H9 (cell line): ENCODE results near the gene SLC22A8. TPM values are rescaled to one million over a fixed set of nuclear protein-coding genes. Genes with fewer than 3 reads are reported as not detected.

Source experiments
- DNase-seq: peaks from one replicate; pipeline ENCODE4 v3.0.0-alpha.2; 2017
- H2AFZ ChIP-seq: one replicate; pipeline ENCODE4 v1.6.1; 2013; ENCODE audit warnings: mild to moderate bottlenecking, low read length, control low read depth, moderate library complexity
- H2AK5ac ChIP-seq: 2 replicates; pipeline ENCODE4 v1.6.1; 2013; ENCODE audit warnings: low read length, control low read depth, mixed read lengths; ENCODE audit not compliant: insufficient read length
- H2BK120ac ChIP-seq: one replicate; pipeline ENCODE4 v1.6.1; 2013; ENCODE audit warnings: low read depth, mild to moderate bottlenecking, low read length, control low read depth, inconsistent platforms; ENCODE audit not compliant: poor library complexity, severe bottlenecking
- H2BK12ac ChIP-seq: 2 replicates; pipeline ENCODE4 v1.6.1; 2013; ENCODE audit warnings: low read length, control low read depth, mixed read lengths, low read depth; ENCODE audit not compliant: insufficient read length
- H2BK15ac ChIP-seq: 2 replicates; pipeline ENCODE4 v1.6.1; 2013; ENCODE audit warnings: low read depth, low read length, control low read depth
- H2BK20ac ChIP-seq: one replicate; pipeline ENCODE4 v1.6.1; 2013; ENCODE audit warnings: low read depth, mild to moderate bottlenecking, low read length, control low read depth, inconsistent platforms; ENCODE audit not compliant: poor library complexity, severe bottlenecking
- H2BK5ac ChIP-seq: 2 replicates; pipeline ENCODE4 v1.6.1; 2013; ENCODE audit warnings: low read length, control low read depth, mixed read lengths; ENCODE audit not compliant: insufficient read length
- H3K14ac ChIP-seq: 2 replicates; pipeline ENCODE4 v1.6.1; 2013; ENCODE audit warnings: low read length, control low read depth; ENCODE audit not compliant: insufficient read depth
- H3K18ac ChIP-seq: 2 replicates; pipeline ENCODE4 v1.6.1; 2013; ENCODE audit warnings: low read depth, mild to moderate bottlenecking, mixed read lengths, low read length, control low read depth; ENCODE audit not compliant: insufficient read length
- H3K23ac ChIP-seq: 2 replicates; pipeline ENCODE4 v1.6.1; 2013; ENCODE audit warnings: low read length, control low read depth, mixed read lengths, low read depth; ENCODE audit not compliant: insufficient read length
- H3K23me2 ChIP-seq: 2 replicates; pipeline ENCODE4 v1.6.1; 2013; ENCODE audit warnings: low read depth, mild to moderate bottlenecking, mixed read lengths, low read length, control low read depth; ENCODE audit not compliant: insufficient read length, poor library complexity, severe bottlenecking
- H3K27ac ChIP-seq: 2 replicates; pipeline ENCODE4 v1.5.1; 2013; ENCODE audit warnings: low read length, control low read depth, mixed read lengths, low read depth; ENCODE audit not compliant: insufficient read length
- H3K27me3 ChIP-seq: 2 replicates; pipeline ENCODE4 v1.6.1; 2013; ENCODE audit warnings: low read length, control low read depth, inconsistent platforms; ENCODE audit not compliant: insufficient read depth
- H3K4ac ChIP-seq: 2 replicates; pipeline ENCODE4 v1.6.1; 2013; ENCODE audit warnings: low read depth, mild to moderate bottlenecking, control low read depth, inconsistent platforms, low read length, moderate library complexity
- H3K4me1 ChIP-seq: 2 replicates; pipeline ENCODE4 v1.6.1; 2013; ENCODE audit warnings: low read length, control low read depth, inconsistent platforms; ENCODE audit not compliant: insufficient read depth
- H3K4me2 ChIP-seq: 2 replicates; pipeline ENCODE4 v1.6.1; 2013; ENCODE audit warnings: low read length, control low read depth, mixed read lengths; ENCODE audit not compliant: insufficient read length, insufficient read depth
- H3K56ac ChIP-seq: 2 replicates; pipeline ENCODE4 v1.6.1; 2013; ENCODE audit warnings: low read depth, mild to moderate bottlenecking, mixed read lengths, low read length, control low read depth; ENCODE audit not compliant: insufficient read length
- H3K79me1 ChIP-seq: 2 replicates; pipeline ENCODE4 v1.6.1; 2013; ENCODE audit warnings: low read depth, mild to moderate bottlenecking, moderate library complexity, low read length, control low read depth, inconsistent platforms; ENCODE audit not compliant: insufficient read depth, poor library complexity, severe bottlenecking
- H3K79me2 ChIP-seq: 2 replicates; pipeline ENCODE4 v1.6.1; 2013; ENCODE audit warnings: low read length, control low read depth, inconsistent platforms; ENCODE audit not compliant: insufficient read depth
- H3K9ac ChIP-seq: 2 replicates; pipeline ENCODE4 v1.6.1; 2013; ENCODE audit warnings: low read length, control low read depth, mixed read lengths; ENCODE audit not compliant: insufficient read length; ENCODE audit errors: extremely low read depth
- H3K9me3 ChIP-seq: one replicate; pipeline ENCODE4 v1.6.1; 2013; ENCODE audit warnings: low read depth, low read length, inconsistent platforms; ENCODE audit not compliant: control insufficient read depth
- H3T11ph ChIP-seq: one replicate; pipeline ENCODE4 v1.6.1; 2013; ENCODE audit warnings: mild to moderate bottlenecking, low read length, control low read depth, inconsistent platforms
- H4K20me1 ChIP-seq: one replicate; pipeline ENCODE4 v1.6.1; 2013; ENCODE audit not compliant: control insufficient read depth, insufficient read length, insufficient read depth
- H4K5ac ChIP-seq: 2 replicates; pipeline ENCODE4 v1.6.1; 2013; ENCODE audit warnings: low read depth, mild to moderate bottlenecking, mixed read lengths, low read length, control low read depth; ENCODE audit not compliant: insufficient read length
- H4K8ac ChIP-seq: replicated peaks from 2 replicates; pipeline ENCODE4 v1.6.1; 2013; ENCODE audit warnings: low read length, control low read depth, mixed read lengths, low read depth; ENCODE audit not compliant: insufficient read length
- H4K91ac ChIP-seq: 2 replicates; pipeline ENCODE4 v1.6.1; 2013; ENCODE audit warnings: low read depth, mild to moderate bottlenecking, moderate library complexity, mixed read lengths, low read length, control low read depth; ENCODE audit not compliant: insufficient read length
- H3K27ac Mint-ChIP-seq, 3 experiments: 2 replicates in 2 of 3; 3 replicates in 1 of 3; pipeline ENCODE4 v1.8.0; 2020 to 2021; ENCODE audit warnings: mixed read lengths in 3 of 3, mild to moderate bottlenecking in 1 of 3, moderate library complexity in 1 of 3
- H3K27me3 Mint-ChIP-seq: 2 replicates; pipeline ENCODE4 v1.8.0; 2021; ENCODE audit warnings: low read depth, mild to moderate bottlenecking, moderate library complexity, mixed read lengths
- H3K36me3 Mint-ChIP-seq, 3 experiments: 2 replicates in 2 of 3; 3 replicates in 1 of 3; pipeline ENCODE4 v1.8.0; 2020 to 2021; ENCODE audit warnings: low read depth in 3 of 3, mixed read lengths in 3 of 3; ENCODE audit not compliant: insufficient read depth in 1 of 3
- H3K4me1 Mint-ChIP-seq, 2 experiments: 2 replicates each; pipeline ENCODE4 v1.8.0; 2020; ENCODE audit warnings: mixed read lengths in 2 of 2
- H3K4me3 Mint-ChIP-seq, 2 experiments: 2 replicates in 1 of 2; 3 replicates in 1 of 2; pipeline ENCODE4 v1.8.0; 2020 to 2021; ENCODE audit warnings: mild to moderate bottlenecking in 2 of 2, mixed read lengths in 2 of 2, moderate library complexity in 1 of 2
- H3K9me3 Mint-ChIP-seq, 2 experiments: 2 replicates in 1 of 2; 3 replicates in 1 of 2; pipeline ENCODE4 v1.8.0; 2020; ENCODE audit warnings: mild to moderate bottlenecking in 2 of 2, mixed read lengths in 2 of 2, moderate library complexity in 1 of 2
- WGBS: extraction: QIAGEN DNeasy Blood & Tissue Kit; methylation state at CpG from one replicate; pipeline ENCODE4 v1.1.7; 2013; ENCODE audit warnings: missing lambda C conversion rate, low lambda C conversion rate, mixed read lengths; ENCODE audit not compliant: insufficient read length; ENCODE audit errors: extremely low coverage; 5-methylcytosine and 5-hydroxymethylcytosine counted together
- total RNA-seq: library from RNA; stranded (reverse); gene quantifications from 2 replicates; pipeline ENCODE4 v1.2.1, GENCODE V29; 2021
- TF ChIP-seq, protein P1 (sequence below): fragments of 200-600 bp; sonication (generic); conservative IDR thresholded peaks from 3 replicates; pipeline ENCODE4 v1.8.0; 2021; ENCODE audit warnings: antibody characterized with exemption, mild to moderate bottlenecking

SLC22A8 gene
- total RNA-seq, 1 experiment from 2014 or later = not detected

DNA sequence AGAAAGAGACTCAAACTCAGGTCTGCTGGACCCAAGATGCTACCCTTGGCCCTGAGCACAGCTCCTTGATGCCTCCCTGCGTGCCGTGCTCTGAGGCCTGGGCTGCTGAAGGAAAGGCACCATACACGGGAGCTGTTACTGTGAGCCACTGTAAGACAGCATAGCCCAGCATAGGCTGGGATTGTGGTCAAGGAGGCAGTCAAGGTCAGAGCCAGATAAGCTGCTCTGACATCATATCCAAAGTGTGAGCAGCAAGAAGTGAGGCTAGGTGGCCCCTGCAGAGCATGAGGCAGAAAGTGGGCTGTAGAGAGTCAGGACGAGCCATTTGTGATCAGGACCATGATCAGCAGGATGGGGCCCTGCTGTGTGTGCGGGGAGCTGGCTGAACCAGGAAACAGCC lies 7.7 kb downstream of the SLC22A8 start:
- no peak overlapping the region for H2BK15ac ChIP-seq
- H4K5ac ChIP-seq = no peak overlapping the region
- H4K91ac ChIP-seq = no peak overlapping the region
- no peak overlapping the region for H2BK12ac ChIP-seq
- WGBS = no CpG with 5 or more reads among the region's 5 CpGs
- no peaks in the 10 kb centered on the region for H3K9me3 Mint-ChIP-seq
- no peaks in the 10 kb centered on the region for H3K23me2 ChIP-seq
- no peaks in the 10 kb centered on the region for H3K36me3 Mint-ChIP-seq
- no peak overlapping the region; the same call in 1 of the 2 replicates for H3K14ac ChIP-seq
- H3K18ac ChIP-seq = no peak overlapping the region
- no peaks in the 10 kb centered on the region for H3K79me1 ChIP-seq
- no peaks in the 10 kb centered on the region for H3K27me3 ChIP-seq
- H3K9me3 ChIP-seq = no peaks in the 10 kb centered on the region
- H2AK5ac ChIP-seq = no peak overlapping the region
- no peak overlapping the region for H3K27ac ChIP-seq
- H3K4me2 ChIP-seq = no peak overlapping the region
- H2BK5ac ChIP-seq = no peak overlapping the region
- no peaks in the 10 kb centered on the region for H3K79me2 ChIP-seq
- H3K4me1 ChIP-seq = no peaks in the 10 kb centered on the region
- H2AFZ ChIP-seq = no peak overlapping the region
- H4K20me1 ChIP-seq = no peaks in the 10 kb centered on the region
- H3K4me1 Mint-ChIP-seq = peaks cover 9 to 18% of the 10 kb centered on the region in 2 experiments
- H3K4me3 Mint-ChIP-seq = no peak overlapping the region; a peak in 1 of 5 replicates
- H2BK120ac ChIP-seq = no peak overlapping the region
- H3K4ac ChIP-seq = no peak overlapping the region
- TF ChIP-seq, protein P1, sequence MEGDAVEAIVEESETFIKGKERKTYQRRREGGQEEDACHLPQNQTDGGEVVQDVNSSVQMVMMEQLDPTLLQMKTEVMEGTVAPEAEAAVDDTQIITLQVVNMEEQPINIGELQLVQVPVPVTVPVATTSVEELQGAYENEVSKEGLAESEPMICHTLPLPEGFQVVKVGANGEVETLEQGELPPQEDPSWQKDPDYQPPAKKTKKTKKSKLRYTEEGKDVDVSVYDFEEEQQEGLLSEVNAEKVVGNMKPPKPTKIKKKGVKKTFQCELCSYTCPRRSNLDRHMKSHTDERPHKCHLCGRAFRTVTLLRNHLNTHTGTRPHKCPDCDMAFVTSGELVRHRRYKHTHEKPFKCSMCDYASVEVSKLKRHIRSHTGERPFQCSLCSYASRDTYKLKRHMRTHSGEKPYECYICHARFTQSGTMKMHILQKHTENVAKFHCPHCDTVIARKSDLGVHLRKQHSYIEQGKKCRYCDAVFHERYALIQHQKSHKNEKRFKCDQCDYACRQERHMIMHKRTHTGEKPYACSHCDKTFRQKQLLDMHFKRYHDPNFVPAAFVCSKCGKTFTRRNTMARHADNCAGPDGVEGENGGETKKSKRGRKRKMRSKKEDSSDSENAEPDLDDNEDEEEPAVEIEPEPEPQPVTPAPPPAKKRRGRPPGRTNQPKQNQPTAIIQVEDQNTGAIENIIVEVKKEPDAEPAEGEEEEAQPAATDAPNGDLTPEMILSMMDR = no peak
- H3T11ph ChIP-seq = no peak overlapping the region
- peak overlapping the region in 1 of 3 experiments; percentile 47; a peak in 1 of 7 replicates for H3K27ac Mint-ChIP-seq
- peaks cover 9% of the 10 kb centered on the region for H3K27me3 Mint-ChIP-seq
- H3K9ac ChIP-seq = no peak overlapping the region
- no peak overlapping the region for H3K23ac ChIP-seq
- H4K8ac ChIP-seq = no peak overlapping the region
- H3K56ac ChIP-seq = no peak overlapping the region
- DNase-seq = no peak
- no peak overlapping the region for H2BK20ac ChIP-seq
